Stomach (tissue), 9 donors: Measurements from ENCODE around the gene MAST3. TPM values are rescaled to one million over a fixed set of nuclear protein-coding genes. Genes with fewer than 3 reads are reported as not detected.

Source experiments
- DNase-seq, 2 donors: peaks; one replicate each; pipeline versions ENCODE4 v3.0.0 to v3.0.0-alpha.2; 2013 to 2019
- H3K27ac ChIP-seq, 5 donors: fragments of 200-600 bp in 4 of 5; sonication (generic) in 4 of 5; one replicate each; pipeline ENCODE4 v1.5.1; 2013 to 2019; ENCODE audit warnings: mild to moderate bottlenecking in 1 of 5, moderate library complexity in 1 of 5
- H3K27me3 ChIP-seq, 3 donors: fragments of 200-600 bp; sonication (generic); one replicate each; pipeline ENCODE4 v1.5.1; 2017 to 2019; ENCODE audit warnings: mixed run types in 1 of 3
- H3K36me3 ChIP-seq, 4 donors: fragments of 200-600 bp; sonication (generic); 1 replicate in 3 of 4; 2 replicates in 1 of 4; pipeline ENCODE4 v1.5.1; 2016 to 2019
- H3K4me1 ChIP-seq, 4 donors: fragments of 200-600 bp; sonication (generic); one replicate each; pipeline ENCODE4 v1.5.1; 2016 to 2019
- H3K4me3 ChIP-seq, 4 donors: fragments of 200-600 bp; sonication (generic) in 3 of 4; one replicate each; pipeline ENCODE4 v1.5.1; 2016 to 2019; ENCODE audit warnings: mild to moderate bottlenecking in 1 of 4
- H3K9me3 ChIP-seq, 4 donors: fragments of 200-600 bp; sonication (generic); one replicate each; pipeline ENCODE4 v1.5.1; 2016 to 2019
- CTCF ChIP-seq, 7 experiments: fragments of 450-650 bp in 4 of 7; fragments of 200-600 bp in 3 of 7; sonication (generic) in 3 of 7; IDR thresholded peaks; one replicate each; pipeline ENCODE4 v1.5.1; 2016 to 2019; ENCODE audit warnings: antibody characterized with exemption in 7 of 7, control low read depth in 2 of 7, mild to moderate bottlenecking in 1 of 7
- EP300 ChIP-seq: sonication (generic); formaldehyde crosslinking; IDR thresholded peaks from one replicate; pipeline ENCODE4 v1.6.1; 2017; ENCODE audit warnings: antibody characterized with exemption
- POLR2A ChIP-seq, 4 donors: fragments of 450-650 bp; IDR thresholded peaks; one replicate each; pipeline ENCODE4 v1.6.1; 2016; ENCODE audit warnings: antibody characterized with exemption in 4 of 4, control low read depth in 2 of 4, mild to moderate bottlenecking in 1 of 4, moderate library complexity in 1 of 4
- POLR2AphosphoS5 ChIP-seq, 3 donors: sonication (generic); formaldehyde crosslinking; IDR thresholded peaks; one replicate each; pipeline ENCODE4 v1.6.1; 2016; ENCODE audit warnings: antibody characterized with exemption in 3 of 3
- WGBS, 5 donors: extraction: QIAGEN DNeasy Blood & Tissue Kit in 3 of 5; methylation state at CpG; one replicate each; pipeline versions ENCODE4 v1.1.5 to v1.1.7; 2013 to 2018; 5-methylcytosine and 5-hydroxymethylcytosine counted together
- intact Hi-C: fragments of 100-400 bp; cut with DNase I; formaldehyde crosslinking; loops from one replicate; pipeline ENCODE4 v1.15.1; 2023; ENCODE audit warnings: low total_unique reads
- polyA plus RNA-seq, 3 donors: library from polyadenylated mRNA; stranded (reverse); fragments of 200-250 nt; gene quantifications; one replicate each; pipeline ENCODE4 v1.2.3, GENCODE V29; 2013
- total RNA-seq, 5 donors: library from RNA; depleted of rRNA; stranded (reverse); fragments of >200 nt; gene quantifications; one replicate each; pipeline versions ENCODE4 v1.1.0 to v1.2.3, GENCODE V29; 2014 to 2016
- donor health status: healthy with polysubstance abuse.
- donor health status: Bipolar disorder and iron deficiency.
- donor health status: healthy.

Gene MAST3
- total and polyA plus RNA-seq, 8 donors: 1.7 to 29.0 (median 6.9) TPM

GRCh38 chr19:18108897-18109296, 11.3 kb downstream of the MAST3 start:
- Histone ChIP-seq H3K4me3 (no peak overlapping the region), H3K9me3 (no peaks in the 10 kb centered on the region), H3K36me3 (peaks cover 0 to 12% (median 0%) of the 10 kb centered on the region in 4 donors), H3K27me3 (peaks cover 0 to 13% (median 0%) of the 10 kb centered on the region in 3 donors), H3K27ac (peak overlapping the region in 4 of 5 donors; percentile 72 to 94 (median 80)), H3K4me1 (peaks cover 17 to 60% (median 40%) of the 10 kb centered on the region in 4 donors)
- WGBS, 5 donors: 29 to 47% (median 44%) methylated on average over 2 of the region's 2 CpGs
- DNase-seq: peak in 1 of 2 donors; percentile 38
- TF ChIP-seq POLR2A (IDR thresholded peaks at IDR 0.05) (no peak), EP300 (no peak), CTCF (IDR thresholded peaks at IDR 0.05) (no peak), POLR2AphosphoS5 (IDR thresholded peaks at IDR 0.05) (no peak)
- intact Hi-C loops: no loop called here

GRCh38 chr19:18109341-18109732, 11.8 kb downstream of the MAST3 start:
- peak overlapping the region; percentile 57 to 94 (median 76) for H3K27ac ChIP-seq
- H3K4me3 ChIP-seq: peak overlapping the region; percentile 69 to 86 (median 78)
- no peak for DNase-seq
- TF ChIP-seq POLR2AphosphoS5 (IDR thresholded peaks at IDR 0.05): no peak
- no peak for TF ChIP-seq CTCF (IDR thresholded peaks at IDR 0.05)
- TF ChIP-seq POLR2A (IDR thresholded peaks at IDR 0.05): no peak
- TF ChIP-seq EP300: no peak
- H3K4me1 ChIP-seq: peaks cover 17 to 57% (median 36%) of the 10 kb centered on the region in 4 donors
- peaks cover 0 to 14% (median 0%) of the 10 kb centered on the region in 4 donors for H3K36me3 ChIP-seq
- 45 to 57% (median 45%) methylated on average over 11 to 12 of the region's 12 CpGs for WGBS, 5 donors
- no peaks in the 10 kb centered on the region for H3K9me3 ChIP-seq
- intact Hi-C loops: no loop called here
- peaks cover 0 to 13% (median 0%) of the 10 kb centered on the region in 3 donors for H3K27me3 ChIP-seq

- Histone ChIP-seq H3K27ac (peak overlapping the region; percentile 57 to 94 (median 76)), H3K27me3 (peaks cover 0 to 13% (median 0%) of the 10 kb centered on the region in 3 donors), H3K36me3 (peaks cover 0 to 17% (median 0%) of the 10 kb centered on the region in 4 donors), H3K4me1 (peaks cover 13 to 51% (median 30%) of the 10 kb centered on the region in 4 donors), H3K4me3 (peak overlapping the region; percentile 69 to 86 (median 78)), H3K9me3 (no peaks in the 10 kb centered on the region)
- WGBS, 5 donors: 0 to 2% (median 1%) methylated on average over 43 to 92 of the region's 92 CpGs
- DNase-seq: peak; percentile 66 to 77
- intact Hi-C loops: loop anchor here (5.0 to 10.0 kb wide), 2 partner anchors 55 to 142 kb away; no protein-coding TSS in a partner anchor
- TF ChIP-seq POLR2A (IDR thresholded peaks at IDR 0.05) (no peak), POLR2AphosphoS5 (IDR thresholded peaks at IDR 0.05) (peak in 2 of 3 donors; percentile 8 to 10)
Observed at GRCh38 chr19:18109733-18110608, 12.4 kb downstream of the MAST3 start.

GRCh38 chr19:18110609-18111232, 13.1 kb downstream of the MAST3 start:
- peaks cover 13 to 50% (median 30%) of the 10 kb centered on the region in 4 donors for H3K4me1 ChIP-seq
- H3K4me3 ChIP-seq: peak overlapping the region; percentile 69 to 86 (median 78)
- peaks cover 0 to 21% (median 0%) of the 10 kb centered on the region in 4 donors for H3K36me3 ChIP-seq
- peak overlapping the region in 4 of 5 donors; percentile 72 to 94 (median 80) for H3K27ac ChIP-seq
- no peaks in the 10 kb centered on the region for H3K9me3 ChIP-seq
- peaks cover 0 to 13% (median 0%) of the 10 kb centered on the region in 3 donors for H3K27me3 ChIP-seq
- intact Hi-C loops: loop anchor here (5.0 to 10.0 kb wide), 2 partner anchors 54 to 142 kb away; no protein-coding TSS in a partner anchor
- 24 to 46% (median 28%) methylated on average over 9 to 22 of the region's 22 CpGs for WGBS, 5 donors
- DNase-seq: peak; percentile 64 to 66
- TF ChIP-seq CTCF (IDR thresholded peaks at IDR 0.05) (no peak), POLR2AphosphoS5 (IDR thresholded peaks at IDR 0.05) (peak in 1 of 3 donors; percentile 8)
